ENCODE data around the gene URGCP.
A peak's percentile ranks its signal among the peaks of the same experiment; 100 is the strongest.

URGCP gene, protein sequence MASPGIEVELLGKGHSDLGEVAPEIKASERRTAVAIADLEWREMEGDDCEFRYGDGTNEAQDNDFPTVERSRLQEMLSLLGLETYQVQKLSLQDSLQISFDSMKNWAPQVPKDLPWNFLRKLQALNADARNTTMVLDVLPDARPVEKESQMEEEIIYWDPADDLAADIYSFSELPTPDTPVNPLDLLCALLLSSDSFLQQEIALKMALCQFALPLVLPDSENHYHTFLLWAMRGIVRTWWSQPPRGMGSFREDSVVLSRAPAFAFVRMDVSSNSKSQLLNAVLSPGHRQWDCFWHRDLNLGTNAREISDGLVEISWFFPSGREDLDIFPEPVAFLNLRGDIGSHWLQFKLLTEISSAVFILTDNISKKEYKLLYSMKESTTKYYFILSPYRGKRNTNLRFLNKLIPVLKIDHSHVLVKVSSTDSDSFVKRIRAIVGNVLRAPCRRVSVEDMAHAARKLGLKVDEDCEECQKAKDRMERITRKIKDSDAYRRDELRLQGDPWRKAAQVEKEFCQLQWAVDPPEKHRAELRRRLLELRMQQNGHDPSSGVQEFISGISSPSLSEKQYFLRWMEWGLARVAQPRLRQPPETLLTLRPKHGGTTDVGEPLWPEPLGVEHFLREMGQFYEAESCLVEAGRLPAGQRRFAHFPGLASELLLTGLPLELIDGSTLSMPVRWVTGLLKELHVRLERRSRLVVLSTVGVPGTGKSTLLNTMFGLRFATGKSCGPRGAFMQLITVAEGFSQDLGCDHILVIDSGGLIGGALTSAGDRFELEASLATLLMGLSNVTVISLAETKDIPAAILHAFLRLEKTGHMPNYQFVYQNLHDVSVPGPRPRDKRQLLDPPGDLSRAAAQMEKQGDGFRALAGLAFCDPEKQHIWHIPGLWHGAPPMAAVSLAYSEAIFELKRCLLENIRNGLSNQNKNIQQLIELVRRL

DNA sequence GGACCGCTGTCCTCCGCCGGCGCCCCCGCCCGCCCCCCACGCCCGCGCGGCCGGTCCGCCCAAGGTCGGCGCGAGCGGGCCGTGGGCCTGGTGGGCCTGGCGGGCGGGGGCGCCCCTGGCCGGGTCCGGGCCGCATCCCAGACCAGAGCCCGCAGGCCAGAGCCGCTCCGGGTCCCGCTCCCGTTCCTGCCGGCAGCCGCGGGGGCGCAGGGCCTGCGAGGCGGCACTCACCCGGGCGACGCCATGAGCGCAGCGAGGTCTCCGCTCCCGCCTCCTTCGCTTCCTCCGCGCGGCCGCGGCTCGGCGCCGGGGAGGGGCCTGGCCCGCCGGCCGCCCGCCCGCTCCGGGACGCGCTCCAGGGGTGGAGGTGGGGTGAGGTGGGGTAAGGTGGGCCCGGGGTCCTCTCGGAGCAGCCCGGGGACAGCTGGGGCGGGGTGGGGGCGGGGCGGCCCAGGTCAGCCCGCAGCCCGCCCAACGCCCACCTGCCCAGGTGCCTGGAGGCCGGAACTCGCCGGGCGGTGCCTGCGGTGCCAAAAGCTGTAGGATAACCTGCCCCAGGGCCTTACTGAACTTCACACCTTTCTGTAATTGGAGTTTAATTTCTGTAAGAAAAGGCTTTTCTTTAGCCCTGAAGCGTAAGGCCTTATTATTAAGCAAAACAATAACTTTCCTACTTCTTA lies at the start of gene URGCP:
TSS of gene URGCP (minus strand) at position 266 of the 680 bp plus-strand sequence. CDS start at position 245, 21 bp downstream.
- no peak for DNase-seq

DNA sequence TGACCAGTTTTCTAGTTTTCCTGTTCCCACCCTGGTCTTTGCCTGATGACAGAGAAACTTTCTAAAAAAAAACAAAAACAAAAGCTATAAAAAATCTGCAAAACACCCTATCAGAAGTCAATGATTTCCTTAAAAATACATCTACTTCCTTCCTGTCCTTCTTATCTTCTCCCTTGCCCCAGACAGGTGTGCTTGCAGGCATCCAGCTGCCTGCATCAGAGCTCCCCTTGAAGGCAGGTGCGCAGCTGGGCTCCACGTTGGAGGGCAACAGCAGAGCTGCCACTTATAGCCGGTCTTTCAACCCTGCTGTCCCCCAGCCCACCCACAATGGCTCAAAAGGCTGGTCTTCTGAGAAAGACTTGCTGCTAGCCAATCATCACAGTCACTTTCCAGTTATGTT lies 49.6 kb upstream of the URGCP start:
- DNase-seq: no peak

DNA sequence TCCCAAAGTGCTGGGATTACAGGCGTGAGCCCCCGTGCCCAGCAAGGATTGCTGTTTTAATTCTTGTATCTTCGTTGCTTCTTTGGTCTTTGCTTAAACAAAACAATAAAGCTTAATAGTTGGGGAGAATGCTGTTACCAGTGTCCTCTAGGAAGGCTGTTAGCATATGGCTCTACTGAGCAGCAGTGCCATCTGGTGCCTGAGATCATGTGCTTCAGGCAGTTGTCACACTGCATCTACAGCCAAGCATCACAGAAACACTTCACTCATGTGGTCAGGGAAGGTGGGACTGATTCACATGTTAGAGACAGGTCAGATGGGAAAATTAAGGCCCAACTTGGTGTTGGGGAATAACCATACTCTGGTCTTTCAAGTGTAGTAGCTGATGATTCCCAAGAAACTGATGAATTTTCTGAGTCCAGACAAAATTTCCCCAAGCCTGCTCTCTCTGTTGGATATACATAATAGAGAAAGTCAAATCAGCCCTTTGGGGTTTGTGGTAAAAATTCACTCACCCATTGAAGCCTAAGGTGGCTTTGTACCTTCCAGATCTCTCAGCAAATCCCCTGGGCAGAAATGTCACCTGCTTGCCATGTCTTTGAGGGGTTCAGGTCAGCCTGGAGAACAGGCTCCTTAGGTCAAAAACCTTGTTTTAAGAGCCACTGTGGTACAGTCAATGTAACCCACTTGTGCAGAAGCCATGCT lies 48.3 kb upstream of the URGCP start:
- no peak for DNase-seq

DNA sequence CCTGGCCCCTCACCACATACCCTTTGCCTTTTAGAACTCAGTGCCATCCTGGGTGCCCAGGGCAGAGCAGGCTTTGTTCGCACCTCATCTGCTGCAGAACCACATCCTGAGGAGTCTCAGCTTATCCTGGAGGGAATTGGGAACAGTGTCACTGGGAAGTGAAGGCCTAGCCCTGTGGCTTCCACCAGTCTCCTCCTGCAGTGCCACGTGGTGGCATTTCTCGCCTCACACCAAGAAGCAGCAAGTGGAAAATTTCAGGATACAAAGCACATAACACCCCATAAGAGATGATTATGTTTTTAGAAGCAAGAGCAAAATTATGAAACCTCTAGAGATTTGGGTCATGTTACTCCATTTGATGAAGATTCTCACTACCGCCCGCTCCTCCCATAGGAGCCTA lies 46.7 kb upstream of the URGCP start:
- no peak for DNase-seq

DNA sequence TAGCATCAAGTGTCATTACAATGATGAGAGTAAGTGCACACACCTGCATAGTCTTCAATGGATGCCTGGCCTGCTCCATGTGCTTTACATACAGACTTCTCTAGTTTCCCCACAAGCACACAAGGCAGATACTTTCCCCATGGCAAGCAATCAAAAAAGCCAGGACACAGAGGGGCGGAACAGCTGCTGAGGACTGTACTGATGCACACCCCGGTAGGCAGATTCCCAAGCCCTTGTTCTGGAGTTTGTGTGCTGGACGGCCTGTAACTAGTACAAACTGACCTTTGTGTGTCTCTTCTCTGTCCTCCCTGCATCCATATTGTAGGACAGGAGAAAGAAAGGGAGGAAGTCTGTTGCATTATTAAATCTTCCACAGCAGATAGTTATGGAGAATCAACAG lies 45.6 kb upstream of the URGCP start:
- no peak for DNase-seq

DNA sequence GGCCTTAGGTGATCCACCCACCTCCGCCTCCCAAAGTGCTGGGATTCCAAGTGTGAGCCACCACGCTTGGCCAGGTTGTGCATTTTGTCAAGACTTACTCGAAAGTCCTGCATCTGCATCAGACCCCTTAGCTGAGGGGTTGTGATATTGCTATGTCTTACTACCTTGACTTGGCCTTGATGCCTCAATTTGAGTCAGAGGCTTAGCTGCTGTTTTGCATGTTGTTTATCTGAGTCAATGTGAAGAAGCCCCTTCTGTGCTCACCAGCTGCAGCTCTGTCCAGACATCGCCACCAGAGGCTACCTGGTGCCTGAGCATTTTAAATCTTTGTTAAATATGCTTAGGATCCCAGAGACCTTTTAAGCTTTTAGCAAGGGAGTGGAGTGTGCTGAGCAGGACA lies 37.9 kb upstream of the URGCP start:
- DNase-seq: no peak

DNA sequence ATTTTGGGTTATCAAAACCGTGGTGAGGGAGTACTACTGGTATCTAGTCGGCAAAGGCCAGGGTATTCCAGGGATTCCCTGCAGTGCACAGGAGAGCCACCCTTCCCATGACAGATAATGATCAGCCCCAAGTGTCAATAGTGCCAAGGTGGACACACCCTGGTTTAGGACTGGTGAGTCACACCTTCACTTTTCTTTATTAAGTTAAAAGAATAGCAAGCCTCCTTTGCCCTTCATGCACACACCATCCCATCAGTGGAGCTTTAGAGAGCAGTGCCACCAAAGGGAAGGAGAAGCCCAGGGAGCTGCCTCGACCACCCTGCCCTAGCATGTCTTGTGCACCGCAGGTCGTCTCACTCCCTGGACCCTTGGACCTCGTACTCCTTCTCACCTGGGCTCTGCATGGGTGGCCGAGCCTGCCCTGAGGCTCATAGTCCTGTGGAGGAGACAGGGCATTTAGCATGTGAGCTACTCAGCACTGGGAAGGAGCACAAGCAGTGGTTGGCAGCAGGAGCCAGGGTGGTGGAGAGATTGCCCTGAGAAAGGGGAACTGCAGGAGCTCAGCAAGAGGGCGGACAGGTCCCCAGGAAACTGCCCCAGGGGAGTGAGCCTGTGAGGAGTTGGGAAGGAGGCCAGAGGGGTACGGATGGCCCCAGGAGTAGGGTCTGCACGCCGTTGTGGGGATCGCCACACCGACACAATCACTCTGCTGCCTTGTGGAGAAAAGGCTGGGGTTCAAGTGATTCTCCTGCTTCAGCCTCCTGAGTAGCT lies 37.2 kb upstream of the URGCP start:
- no peak for DNase-seq

DNA sequence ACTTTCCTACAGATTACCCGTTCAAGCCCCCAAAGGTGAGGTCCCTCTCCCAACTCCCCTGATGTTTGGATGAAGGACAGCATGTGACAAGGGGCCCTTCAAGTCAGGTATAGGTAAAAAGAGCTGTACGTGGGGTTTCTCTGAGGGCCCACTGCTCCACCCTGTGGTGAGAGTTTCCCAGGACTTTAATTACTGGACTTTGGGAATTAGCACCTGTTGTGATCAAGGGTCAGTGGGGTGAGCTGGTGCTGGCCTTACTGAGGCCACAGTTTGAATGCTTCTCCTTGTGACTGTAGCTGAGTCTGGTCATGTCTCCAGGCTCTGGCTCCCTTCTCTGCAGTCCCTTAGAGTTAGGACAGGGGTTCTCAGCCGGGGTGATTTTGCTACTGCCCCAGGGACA lies 36.6 kb upstream of the URGCP start:
- no peak for DNase-seq

DNA sequence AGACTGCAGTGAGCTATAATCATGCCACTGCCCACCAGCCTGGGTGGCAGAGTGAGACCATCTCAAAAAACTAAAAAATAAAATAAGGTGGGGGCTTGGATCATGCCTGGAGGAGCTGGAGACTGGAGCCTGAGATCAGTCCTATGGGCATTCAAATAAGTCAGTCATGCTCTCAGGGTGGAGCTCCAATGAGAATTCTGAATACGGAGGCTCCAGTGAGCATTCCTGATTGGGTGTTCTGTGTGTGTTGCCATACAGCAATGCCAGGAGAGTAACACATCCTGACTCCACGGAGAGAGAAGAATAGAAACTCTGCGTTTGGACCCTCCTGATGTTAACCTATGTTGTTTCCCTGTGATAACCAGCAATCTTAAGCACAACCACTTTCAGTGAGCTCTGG lies 35.9 kb upstream of the URGCP start:
- DNase-seq: no peak

DNA sequence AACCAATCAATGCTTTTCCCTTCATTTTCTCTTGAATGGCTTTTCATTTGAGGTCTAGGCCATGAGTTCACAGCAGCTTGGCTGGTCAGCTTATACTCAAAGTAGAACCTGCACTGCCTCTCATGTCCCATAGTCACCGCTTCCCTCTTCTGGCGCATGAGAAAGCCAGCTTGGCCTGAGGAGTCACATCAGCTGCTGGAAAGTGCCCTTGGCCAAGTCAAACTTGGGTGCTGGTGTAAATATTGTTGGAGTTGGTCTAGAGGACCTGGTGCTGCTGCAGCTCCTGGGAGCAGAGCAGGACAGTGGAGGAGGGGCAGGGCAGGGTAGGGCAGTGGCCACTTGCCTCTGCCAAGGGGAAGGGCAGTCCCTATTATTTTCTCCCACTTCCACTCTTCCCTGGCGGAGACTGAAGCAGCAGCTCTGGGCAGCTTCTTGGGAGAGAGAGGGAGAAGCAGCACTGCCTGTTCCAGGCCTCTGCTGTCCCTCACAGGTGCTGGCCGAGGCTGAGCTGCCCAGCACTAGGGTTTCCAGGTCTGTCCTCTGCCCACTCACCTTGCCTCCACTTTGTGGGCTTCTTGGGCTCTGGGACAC lies 32.6 kb upstream of the URGCP start:
- DNase-seq: no peak

DNA sequence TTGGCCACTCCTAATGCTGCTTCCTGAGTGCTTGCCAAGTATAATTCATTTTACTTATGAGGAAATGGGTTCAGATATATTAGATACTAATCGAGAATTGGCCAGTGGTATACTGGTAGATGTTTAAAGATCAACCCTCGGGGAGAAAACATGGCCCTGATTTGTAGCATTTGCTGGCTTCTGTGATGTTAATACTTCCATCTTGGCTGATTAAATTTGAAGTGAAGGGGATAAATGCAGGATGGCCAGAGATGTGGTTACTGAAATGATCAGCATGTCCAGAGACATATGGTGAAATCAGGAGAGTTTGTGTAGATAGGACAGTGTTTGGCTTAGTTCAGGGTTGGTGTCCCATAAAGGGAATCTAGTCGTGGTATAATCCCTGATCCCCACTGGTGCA lies 31.0 kb upstream of the URGCP start:
- no peak for DNase-seq

DNA sequence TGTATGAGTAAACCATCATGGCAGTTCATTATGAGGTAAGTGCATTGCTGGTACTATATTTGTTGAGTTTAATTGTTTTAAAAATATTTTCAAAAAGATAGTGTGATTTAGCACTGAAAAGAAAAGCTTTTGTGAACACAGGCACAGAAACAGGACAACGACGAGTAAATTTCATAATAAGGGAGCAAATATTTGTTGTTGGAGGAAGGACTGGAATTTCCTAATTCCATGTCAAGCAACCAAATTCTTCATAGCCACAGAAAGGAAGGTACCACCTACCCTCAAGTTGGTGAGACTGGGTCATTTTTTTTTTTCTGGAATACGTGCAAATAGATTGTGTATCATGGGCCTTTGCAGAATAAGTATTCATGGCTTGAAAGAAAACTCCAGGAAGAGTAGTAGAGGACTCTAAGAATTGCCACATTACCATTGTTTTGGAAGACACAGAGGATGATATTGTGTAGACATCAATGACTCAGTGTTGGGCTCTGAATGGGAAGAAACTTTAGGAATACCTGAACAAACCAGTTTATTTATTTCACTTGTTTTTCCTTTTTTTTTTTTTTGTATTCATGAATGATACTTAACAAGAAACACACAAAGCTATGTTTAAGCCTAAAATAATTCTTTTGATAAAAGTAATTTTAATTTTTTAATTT lies 27.6 kb upstream of the URGCP start:
- no peak for DNase-seq

DNA sequence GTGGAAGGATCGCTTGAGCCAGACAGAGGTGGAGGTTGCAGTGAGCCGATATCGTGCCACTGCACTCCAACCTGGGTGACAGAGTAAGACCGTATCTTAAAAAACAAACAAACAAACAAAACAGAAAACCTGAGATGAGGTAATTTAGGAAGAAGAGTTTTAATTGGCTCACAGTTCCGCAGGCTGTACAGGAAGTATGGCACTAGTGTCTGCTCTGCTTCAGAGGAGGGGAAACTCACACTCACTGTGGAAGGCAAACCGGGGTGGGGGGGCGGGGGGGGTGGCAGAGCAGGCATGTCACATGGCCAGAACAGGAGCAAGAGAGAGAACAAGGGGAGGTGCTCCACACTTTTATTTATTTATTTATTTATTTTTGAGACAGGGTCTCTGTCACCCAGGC lies 24.9 kb upstream of the URGCP start:
- no peak for DNase-seq

DNA sequence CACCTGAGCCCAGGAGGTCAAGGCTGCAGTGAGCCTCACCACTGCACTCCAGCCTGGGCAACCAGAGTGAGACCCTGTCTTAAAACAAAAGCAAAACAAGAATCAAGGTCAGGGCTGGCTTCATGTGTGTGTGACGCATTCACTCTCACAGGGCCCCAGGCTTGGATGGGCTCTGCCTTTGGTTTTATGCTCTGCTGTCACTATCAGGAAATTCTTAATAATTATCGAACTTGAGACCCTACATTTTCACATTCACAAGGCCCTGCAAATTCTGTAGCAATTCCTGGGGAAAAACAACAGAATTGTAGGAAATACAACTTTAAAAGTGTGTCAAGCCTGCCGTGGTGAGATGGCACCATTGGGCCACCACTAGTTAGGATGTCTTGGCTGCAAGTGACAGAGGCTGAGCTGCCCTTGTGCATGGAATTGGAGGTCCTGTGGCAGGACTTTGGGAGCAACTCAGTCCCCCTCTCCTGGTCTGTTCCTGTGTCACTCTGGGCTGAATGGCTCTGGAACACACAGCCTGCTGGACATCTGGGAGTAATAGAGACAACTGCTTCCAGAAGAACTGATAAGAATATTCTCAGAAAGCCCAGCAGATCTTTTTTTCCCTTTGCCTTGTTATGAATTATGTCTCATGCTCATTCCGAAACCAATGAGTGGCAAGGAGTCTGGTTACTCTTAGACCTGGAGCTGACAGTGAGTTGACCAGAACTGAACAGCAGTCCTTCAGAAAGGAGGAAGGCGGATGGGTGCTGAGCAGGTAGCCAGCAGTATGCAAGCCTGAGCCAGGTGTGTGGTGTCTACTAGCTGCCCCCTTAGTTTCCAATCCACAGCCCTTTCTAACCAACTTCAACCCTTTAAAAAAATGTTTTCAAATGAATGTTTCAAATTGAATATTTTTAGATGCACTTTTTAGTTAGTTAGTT lies 23.4 kb upstream of the URGCP start:
- DNase-seq: no peak

DNA sequence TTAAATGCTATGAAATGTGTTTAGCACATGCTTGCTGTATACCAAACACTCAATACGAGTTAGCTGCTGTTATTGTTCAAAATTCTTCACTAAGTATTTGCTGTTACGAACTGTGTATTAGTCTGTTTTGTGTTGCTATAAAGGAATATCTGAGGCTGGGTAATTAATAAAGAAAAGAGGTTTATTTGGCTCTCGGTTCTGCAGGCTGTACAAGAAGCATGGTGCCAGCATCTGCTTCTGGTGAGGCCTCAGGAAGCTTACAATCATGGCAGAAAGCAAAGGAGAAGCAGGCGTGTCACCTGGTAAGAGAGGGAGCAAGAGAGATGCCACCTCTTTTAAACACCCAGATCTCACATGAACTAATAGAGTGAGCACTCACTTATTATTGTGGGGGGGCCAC lies 21.4 kb upstream of the URGCP start:
- DNase-seq: no peak

DNA sequence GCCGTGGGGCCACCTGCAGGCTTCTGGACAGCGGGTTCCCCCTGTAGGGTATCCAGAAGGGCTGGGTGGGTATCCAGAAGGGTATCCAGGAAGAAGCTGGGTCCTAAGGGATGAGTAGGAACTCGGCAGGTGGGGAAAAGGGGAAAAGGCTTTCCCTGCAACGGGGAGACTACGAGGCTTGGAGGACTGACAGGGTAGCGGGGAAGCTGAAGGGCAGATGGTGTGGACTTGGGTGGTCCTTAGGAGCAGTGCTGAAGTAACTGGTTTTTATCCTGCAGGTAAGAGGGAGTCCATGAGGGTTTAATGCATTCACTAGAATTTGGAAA lies 20.4 kb upstream of the URGCP start:
- no peak for DNase-seq

DNA sequence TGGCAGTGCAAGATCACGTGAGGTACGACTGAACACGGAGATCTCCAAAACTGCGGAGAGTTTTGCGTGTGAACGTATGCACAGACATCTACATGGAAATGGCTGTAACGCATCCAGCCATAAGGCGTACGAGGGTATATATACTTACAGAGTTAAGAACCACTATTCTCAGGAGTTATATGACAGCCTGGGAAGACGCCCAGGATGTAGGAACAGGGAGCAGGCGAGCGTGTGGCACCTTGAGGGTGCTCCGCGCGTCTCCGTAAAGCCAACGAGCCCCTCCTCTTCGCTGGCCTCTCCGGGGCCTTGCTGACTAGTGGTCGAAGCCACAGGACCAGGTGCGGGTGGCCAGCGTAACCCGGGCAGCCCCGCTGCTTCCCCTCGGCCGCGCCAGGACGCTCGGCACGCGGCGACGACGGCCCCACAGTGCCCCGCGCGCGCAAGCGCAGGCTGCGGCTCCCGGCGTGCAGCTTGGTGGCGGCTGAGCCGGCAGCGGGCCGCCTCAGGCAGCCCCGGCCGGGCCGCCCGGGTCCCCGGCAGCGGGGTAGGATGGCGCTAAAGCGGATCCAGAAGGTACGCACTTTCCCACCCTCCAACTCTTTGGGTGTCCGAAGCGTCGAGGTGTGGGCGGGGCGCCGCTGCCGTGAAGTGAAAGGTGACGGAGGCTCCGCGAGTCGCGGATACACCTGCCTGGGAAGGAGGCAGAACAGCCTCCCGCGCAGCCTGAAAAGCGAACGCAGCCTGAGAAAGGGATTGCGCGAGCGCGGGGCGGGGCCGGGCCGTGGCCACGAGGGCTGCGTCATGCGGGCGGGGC lies 19.8 kb upstream of the URGCP start, which contains the start of gene UBE2D4:
TSS of gene UBE2D4 (plus strand) at position 453 of the 814 bp plus-strand sequence. CDS start at position 550, 97 bp downstream.
- peak; percentile 49 for DNase-seq

DNA sequence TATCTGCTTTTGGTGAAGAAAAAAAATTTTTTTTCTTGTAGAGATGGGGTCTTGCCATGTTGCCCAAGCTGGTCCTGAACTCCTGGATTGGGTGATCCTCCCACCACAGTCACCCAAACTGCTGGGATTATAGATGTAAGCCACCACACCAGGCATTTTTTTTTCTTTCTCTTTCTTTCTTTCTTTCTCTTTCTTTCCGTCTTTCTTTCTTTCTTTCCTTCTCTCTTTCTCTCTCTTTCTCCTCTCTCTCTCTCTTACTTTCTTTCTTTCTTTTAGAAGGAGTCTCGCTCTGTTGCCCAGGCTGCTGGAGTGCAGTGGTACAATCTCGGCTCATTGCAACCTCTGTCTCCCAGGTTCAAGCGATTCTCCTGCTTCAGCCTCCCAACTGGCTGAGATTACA lies 16.3 kb upstream of the URGCP start:
- no peak for DNase-seq

DNA sequence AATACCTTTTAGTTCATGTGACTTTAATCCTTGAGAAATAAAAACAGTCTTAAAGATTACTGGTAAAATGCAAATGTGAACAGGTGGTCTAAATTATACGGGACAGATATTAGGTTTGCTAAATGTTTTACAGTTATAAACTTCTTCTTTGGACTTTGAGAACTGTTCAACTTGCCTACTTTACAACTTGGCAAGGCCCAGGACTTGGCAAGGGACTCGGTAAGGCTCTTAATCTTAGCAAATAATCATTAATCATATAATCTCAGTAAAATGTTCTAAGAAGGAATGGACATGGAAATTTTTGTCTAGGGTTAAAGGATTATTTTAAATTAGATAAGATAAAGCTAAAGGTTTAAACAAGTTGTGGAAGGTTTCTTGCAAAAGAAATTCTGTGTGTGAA lies 15.0 kb upstream of the URGCP start:
- no peak for DNase-seq

All from NCI-H1417 treated with DMSO at 0.1 percent for 48 hours (cell line).